Stimulated activated CD8-positive, alpha-beta memory T cell treated with anti-CD3 and anti-CD28 coated beads, Interleukin-4, amount 100 ng/mL, for 24 hours (primary cell): ENCODE data around the gene OR10A3.

Source experiments
- DNase-seq: peaks from one replicate; pipeline ENCODE4 v3.0.0-alpha.2; 2020; ENCODE audit warnings: low read depth

Gene OR10A3

DNA sequence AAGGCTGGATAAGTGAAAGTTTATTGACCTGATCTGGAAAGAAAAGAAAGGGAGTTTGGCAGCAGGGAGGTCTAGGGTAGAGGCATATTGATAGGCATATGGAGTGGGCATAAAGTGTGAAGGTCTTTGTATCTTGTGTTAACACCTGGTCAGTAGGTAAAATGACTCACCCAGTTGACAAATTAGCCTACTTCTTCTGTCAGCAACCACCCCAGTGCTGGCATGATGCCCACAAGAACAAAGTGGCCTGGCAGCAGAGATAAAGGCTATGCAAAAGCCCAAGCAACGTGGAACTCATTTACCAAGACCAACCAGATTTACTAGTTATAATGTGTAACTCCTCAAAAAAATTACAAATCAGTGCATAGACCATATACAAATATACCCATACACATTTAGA lies 4.9 kb downstream of the OR10A3 start:
- no peak for DNase-seq

GRCh38 chr11:7931168-7931567 lies 10.3 kb downstream of the OR10A3 start, which contains the start of gene OR10A6:
OR10A6 (minus strand) TSS chr11:7931268; CDS start chr11:7928662, 2,606 bp downstream.
- no peak for DNase-seq

DNA sequence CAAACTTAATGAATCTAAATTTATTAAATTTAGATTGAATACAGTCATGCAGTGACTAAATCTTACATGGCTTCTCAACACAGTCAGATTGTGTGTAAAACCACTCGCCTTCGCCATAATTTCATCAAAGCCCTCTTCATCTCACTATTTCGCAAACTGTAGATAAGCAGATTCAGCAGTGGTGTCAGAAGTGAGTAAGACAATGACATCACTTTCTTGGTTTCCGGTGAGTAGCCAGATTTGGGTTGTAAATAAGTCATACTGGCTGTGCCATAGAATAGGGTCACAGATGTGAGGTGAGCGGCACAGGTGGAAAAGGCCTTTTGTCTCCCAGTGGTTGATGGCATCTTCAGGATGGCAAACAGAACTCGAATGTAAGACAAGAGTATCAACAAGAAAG lies 13.9 kb downstream of the OR10A3 start:
- no peak for DNase-seq

- DNase-seq: no peak
These were observed 17.0 kb downstream of the OR10A3 start for GRCh38 chr11:7924536-7924935.

DNA sequence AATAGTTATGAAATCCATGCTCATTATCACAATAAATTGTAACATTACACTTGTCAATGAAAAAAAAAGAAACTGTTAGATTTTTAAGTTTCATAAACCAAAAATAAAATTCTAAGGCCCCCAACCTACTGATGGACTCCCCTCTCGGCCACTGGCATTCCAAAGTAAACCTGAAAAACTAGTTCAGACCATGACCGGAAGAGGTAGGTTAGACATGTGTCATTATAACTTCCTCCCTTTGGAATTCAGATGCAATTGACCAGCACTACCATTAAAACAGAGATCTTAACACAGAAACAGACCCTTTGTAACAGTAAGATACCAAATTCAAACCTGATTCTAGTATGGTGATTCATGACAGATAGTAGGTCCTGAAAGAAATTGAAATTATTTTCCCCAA lies 23.4 kb downstream of the OR10A3 start:
- no peak for DNase-seq

- no peak for DNase-seq
These were observed 30.5 kb downstream of the OR10A3 start for GRCh38 chr11:7911011-7911410.

DNA sequence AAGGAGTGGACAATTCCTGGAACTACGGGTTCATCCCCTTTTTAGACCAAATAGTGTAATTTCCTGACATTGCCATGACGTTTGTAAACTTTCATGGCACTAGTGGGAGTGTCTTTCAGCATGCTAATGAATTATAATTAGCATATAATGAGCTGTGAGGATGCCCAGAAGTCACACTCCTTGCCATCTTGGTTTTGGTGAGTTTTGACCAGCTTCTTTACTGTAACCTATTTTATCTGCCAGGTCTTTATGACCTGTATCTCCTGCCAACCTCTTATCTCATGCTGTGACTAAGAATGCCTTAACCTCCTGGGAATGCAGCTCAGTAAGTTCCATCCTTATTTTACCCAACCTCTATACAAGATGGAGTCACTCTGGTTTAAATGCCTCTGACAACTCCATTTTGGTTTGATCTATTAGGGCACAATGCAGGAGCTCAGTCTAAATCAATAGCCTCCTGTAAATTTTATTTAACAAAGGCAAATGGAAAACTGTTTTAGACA lies 31.2 kb downstream of the OR10A3 start:
- DNase-seq: no peak

DNA sequence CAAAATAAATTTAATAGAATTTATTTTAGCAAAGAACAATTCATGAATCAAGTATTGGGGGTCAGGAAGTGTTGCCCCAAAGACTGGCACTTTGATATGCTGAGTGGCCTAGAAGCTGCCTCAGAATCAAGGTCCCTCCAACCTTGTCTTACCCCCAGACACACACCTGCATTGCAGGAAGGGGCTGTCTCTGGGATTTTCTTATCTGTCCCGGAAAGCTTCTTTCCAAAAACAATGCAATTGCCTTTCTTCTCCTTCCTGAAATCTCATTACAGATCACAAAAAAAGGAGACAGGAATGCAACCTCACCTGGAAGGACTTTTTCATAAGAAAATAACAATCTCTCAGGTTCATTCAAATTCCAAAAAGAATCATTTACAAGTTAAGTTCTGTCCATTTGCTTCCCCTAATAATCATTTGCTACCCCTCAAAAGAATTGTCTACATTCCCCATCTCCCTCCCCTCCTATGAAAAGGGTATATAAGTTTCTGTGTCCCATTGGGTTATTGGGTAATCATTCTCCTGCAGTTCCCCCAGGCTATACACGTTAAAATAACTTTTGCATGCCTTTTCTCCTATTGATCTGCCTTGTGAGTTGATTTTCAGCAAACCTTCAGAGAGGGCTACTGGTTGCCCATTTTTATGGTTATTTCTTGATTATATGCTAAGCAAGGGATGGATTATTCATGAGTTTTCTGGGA lies 31.8 kb downstream of the OR10A3 start:
- no peak for DNase-seq

DNA sequence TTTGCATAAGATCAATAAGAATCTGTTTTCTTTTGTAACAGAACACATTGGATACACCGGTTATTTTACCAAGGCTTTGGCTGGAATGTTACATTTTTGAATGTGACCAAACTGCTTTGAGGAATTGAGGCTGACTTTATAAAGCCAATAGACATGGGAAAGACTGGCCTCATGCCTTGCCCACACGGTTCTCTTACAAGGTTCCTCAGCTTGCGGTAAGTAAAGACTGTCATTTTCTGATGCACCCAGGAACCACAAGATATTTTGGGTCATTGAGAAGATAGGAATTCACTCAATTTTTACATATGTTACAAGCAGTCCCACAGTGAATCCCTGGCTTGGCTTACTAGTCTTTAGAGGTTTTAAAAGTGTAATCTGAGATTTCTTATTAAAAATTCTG lies 34.4 kb downstream of the OR10A3 start:
- no peak for DNase-seq

DNA sequence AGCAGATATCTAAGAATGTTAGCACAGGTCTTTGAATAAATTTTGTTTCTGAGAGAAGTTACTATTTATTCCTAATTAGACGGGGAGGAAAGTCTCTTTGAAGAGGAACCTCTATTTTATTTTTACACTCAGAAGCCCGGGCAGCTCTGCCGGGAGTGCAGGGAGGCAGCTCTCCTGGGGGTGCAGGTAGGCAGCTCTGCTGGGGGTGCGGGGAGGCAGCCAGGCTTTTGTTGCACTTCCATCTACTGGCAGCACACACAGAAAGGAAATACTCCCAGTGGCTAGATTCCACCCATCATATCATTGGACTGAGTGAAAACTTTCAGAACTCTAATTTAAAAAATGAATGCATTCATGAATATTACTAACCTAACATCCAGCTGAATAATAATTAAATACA lies 35.0 kb downstream of the OR10A3 start:
- no peak for DNase-seq

DNA sequence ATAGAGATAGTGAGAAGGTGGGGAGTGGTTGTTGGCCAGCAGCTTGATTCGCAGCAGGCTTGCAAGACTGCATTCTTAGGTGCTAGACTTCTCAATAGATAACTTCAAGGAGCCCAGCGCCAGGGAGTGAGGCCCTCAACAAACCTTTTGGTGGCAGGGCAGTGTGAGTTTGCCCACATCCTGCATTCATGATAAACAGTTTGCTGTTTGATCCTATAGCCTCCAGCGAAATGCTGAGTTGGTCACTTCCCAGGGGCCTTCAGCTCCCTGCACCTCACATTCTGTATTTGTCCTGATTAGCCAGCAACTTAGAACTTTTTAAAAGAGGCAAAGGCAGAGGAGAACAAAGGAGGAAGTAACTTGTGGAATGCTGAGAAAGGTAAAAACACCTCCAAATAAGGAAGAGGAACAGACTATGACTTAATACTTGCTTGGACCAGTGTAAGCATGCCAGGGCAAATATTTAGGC lies 35.5 kb downstream of the OR10A3 start:
- DNase-seq: no peak

- DNase-seq: no peak
These were observed 36.0 kb downstream of the OR10A3 start for GRCh38 chr11:7905549-7905948.

- no peak for DNase-seq
These were observed 36.6 kb downstream of the OR10A3 start for GRCh38 chr11:7904917-7905316.

- DNase-seq: no peak
These were observed 37.6 kb downstream of the OR10A3 start for GRCh38 chr11:7903940-7904339.

GRCh38 chr11:7901319-7901854 lies 40.1 kb downstream of the OR10A3 start:
- no peak for DNase-seq

DNA sequence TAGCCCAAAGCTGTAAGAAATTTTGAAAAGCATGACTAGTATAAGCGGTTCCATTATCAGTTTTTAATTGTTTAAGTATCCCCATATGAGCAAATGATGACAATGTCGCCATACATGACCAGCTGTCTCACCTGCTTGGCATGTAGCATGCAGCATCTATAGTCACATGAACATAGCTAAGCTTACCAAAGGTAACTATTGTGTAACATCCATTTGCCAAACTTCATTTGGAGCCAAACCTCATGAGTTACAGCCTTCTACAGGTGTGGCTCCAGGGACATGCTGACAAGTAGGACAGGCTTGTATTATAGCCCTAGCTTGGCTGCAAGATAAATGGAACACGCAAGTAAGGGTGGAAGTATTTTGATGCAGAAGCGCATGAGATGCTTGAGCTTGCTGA lies 40.8 kb downstream of the OR10A3 start:
- no peak for DNase-seq

GRCh38 chr11:7899418-7899817 lies 42.1 kb downstream of the OR10A3 start:
- no peak for DNase-seq

DNA sequence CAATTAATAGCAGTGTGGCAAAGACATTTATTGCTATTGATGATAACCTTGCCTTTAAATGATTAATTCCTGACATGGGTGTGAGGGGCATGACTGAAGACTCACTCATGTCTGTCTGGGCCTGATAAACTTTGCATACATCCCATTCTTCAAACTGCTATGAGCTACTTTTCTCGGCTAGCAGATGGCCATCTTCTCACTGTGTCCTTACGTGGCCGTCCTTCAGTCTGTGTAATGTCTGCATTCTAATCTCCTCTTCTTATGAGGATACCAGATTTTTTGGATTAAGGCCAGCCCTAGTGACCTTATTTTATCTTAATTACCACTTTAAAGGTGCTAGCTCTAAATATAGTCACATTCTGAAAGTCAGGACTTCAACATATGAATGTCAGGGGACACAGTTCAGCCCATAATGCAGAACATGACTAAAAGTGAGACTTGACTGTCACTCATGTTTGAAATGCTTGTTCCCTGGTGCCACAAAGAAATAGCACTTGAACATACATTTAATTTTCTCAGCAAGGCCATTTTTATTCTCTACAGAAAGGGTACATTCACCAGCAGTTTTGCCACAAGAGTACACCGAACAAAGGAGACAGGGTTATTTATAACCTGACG lies 42.7 kb downstream of the OR10A3 start:
- DNase-seq: no peak

DNA sequence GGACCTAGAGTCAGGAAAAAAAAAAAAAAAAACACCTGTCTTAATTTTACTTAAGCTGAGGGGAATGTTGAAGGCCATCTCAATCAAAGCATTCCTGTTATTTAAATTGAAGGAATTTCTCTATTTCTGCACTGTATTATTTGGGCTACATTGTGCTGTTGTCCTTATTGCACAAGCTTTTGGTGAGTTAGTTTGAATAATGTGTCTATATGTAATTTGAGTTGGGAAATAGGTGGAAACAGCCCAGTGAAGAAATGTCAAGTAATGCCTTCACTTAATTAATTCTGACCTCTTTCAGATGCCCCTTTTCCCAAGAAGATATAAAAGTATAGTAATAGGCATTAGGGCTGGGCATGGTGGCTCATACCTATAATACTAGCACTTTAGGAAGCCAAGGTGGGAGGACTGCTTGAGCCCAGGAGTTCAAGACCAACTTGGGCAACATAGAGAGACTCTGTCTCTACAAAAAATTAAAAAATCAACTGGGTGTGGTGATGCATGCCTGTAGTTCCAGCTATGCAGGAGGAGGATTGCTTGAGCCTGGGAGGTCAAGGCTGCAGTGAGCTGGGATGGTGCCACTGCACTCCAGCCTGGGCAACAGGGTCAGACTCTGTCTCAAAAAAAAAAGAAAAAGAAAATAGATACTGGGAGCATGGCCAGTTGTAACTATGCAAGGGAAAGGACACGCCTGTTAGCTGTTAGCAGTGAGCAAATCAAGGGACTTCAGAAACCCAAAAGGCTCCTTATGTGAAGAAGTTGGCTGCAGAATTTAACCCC lies 45.3 kb downstream of the OR10A3 start:
- no peak for DNase-seq

DNA sequence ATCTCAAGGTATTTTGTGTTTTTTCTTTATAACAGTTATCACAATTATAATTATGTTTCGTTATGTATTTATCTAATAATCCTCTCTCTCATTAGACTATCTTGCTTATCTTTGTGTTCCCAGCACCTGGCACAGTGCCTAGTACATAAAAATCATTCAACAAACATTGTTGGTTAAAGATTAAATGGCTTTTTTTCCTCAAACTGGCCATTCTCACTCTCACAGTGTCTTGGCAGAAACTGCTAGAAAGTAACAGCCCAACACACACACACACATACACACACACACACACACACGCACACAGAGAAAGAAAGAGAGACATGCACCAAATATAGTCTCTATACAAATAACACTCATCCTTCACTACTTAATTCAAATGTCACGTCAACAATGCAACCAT lies 47.3 kb downstream of the OR10A3 start:
- DNase-seq: no peak

DNA sequence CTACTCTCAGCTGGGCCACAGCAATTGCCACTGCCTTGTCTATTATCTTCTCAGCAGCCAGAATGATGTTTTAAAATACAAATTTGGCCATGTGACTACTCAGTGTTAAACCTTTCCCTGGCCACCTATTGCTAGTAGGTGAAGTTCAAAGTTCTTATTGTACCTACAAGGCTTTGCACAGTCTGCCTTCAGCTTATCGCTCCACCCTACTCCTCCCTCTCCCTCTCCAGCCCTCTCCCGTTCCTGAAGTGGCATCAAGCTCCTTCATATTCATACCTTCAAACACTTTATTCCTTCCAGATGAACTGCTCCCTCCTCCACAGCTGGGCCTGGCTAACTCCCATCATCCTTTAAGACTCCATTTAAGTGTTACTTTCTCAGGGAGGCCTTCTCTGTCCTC lies 47.7 kb downstream of the OR10A3 start:
- no peak for DNase-seq

DNA sequence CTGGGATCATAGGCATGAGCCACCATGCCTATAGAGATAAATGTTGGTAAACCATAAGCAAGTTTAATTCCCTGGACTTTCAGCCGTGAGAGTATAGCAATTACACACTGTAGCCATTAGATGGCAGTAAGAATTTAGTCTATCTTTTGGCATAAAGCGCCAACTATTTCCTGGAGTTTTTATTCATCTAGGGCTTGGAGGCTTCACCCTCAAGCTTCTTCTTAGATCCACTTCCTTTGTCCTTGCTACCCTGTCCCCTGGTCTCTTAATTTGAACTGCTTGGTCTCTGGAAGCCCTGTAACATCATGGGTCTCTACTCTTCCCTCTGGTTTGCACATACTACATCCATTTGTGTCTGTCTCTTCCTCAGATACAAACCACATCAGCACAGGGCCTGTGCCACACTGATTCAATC lies 48.7 kb downstream of the OR10A3 start:
- DNase-seq: no peak
